Retinal pigment epithelial cell (primary cell): ENCODE results near the gene GALNT10.

Source experiments
- DNase-seq: peaks from one replicate; pipeline ENCODE4 v3.0.0-alpha.2; 2010; ENCODE audit warnings: low read depth
- H3K4me3 ChIP-seq: 2 replicates; pipeline ENCODE4 v1.5.1; 2011; ENCODE audit warnings: mild to moderate bottlenecking, low read length, control low read depth, moderate library complexity
- TF ChIP-seq, protein P1 (sequence below): conservative IDR thresholded peaks from 2 replicates; pipeline ENCODE4 v1.5.1; 2011; ENCODE audit warnings: low read depth, low read length, control low read depth, inconsistent platforms

The GALNT10 gene

DNA sequence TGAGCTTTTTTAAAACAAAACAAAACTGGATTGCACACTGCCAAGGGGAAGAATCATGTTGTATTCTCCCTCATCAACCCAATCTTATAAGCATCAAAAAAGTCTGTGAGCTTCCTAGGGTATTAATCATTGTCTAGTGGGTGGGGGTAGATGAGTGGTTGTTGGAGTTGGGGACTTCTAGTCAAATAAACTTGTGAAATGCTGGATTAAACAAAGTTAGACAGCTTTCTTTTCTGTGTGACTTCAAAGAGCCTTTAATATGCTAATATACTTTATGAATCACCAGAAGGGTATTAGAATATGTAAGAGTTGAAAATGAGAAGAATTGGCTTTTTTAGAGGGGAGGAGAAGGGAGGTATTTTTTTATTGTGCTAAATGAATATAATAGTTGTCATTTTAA, 87.7 kb downstream of the GALNT10 start:
- TF ChIP-seq, protein P1, sequence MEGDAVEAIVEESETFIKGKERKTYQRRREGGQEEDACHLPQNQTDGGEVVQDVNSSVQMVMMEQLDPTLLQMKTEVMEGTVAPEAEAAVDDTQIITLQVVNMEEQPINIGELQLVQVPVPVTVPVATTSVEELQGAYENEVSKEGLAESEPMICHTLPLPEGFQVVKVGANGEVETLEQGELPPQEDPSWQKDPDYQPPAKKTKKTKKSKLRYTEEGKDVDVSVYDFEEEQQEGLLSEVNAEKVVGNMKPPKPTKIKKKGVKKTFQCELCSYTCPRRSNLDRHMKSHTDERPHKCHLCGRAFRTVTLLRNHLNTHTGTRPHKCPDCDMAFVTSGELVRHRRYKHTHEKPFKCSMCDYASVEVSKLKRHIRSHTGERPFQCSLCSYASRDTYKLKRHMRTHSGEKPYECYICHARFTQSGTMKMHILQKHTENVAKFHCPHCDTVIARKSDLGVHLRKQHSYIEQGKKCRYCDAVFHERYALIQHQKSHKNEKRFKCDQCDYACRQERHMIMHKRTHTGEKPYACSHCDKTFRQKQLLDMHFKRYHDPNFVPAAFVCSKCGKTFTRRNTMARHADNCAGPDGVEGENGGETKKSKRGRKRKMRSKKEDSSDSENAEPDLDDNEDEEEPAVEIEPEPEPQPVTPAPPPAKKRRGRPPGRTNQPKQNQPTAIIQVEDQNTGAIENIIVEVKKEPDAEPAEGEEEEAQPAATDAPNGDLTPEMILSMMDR: no peak
- no peak overlapping the region for H3K4me3 ChIP-seq
- no peak for DNase-seq

DNA sequence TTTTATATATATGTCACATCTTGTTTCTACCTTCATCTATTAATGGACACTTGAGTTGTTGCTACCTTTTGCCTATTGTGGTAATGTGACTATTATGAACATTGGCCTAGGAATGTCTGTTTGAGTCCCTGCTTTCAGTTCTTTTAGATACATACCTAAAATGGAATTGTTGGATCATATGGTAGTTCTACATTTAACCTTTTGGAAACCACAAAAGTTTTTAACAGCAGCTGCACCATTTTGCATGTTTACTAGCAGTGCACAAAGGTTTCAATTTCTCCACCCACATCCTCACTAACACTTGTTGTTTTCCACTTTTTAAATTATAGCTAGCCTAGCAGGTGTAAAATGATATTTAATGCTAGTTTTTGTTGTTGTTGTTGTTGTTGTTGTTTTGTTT, 88.4 kb downstream of the GALNT10 start:
- no peak overlapping the region for H3K4me3 ChIP-seq

DNA sequence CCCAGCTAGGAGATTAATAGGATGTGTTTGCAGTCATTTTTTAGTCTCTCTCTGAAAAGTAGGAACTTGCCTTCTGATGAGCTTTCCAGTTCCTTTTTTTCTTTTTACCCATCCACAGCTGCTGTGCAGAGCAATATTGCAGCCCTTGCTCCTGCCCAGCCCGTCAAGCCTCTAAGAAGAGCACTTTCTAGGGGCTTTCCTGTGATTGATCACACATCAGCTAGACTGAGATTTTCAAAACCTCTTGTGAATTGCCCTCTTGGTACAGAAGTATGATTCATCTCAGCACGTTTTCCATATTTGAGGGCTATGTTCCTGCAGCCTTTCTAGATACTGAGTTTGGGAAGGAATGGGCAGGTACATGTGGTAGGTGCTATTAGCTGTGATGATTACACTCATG, 93.9 kb downstream of the GALNT10 start:
- no peak overlapping the region for H3K4me3 ChIP-seq
- DNase-seq: no peak
- TF ChIP-seq, protein P1: no peak

More for the DNA sequence above, 88.4 kb downstream of the GALNT10 start:
- no peak for DNase-seq
- TF ChIP-seq, protein P1: no peak

DNA sequence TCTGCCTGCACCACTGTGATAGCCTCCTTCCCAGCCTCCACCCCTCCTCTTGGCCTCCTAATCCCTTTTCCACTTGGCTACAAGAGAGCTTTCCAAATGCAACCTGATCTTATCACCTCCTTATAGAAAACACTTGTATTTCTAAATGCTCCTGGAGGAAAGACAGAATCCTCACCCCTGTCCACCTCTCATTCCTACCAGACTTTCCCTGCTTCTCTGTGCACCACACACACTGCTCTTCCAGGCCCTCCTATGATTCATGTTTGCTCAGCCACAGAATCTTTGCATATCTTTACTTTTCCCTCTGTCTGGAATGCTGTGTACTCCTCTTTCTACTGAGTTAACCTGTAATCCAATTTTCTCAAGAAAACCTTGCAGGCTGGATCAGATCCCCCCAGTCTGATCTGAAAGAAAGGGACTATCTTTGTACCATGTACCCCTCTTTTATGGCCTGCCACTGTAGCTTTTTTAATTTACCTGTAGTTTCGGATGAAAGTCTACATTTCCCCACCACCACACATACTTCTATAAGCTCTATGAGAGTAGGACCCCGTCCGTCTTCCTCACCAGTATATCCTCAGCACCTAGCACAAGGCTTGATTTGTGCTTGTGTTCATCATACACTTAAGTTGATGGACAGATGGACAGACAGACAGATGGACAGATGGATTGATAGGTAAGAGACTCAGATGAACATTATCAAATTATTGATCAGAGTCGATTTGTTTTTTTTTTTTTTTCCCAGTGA, 95.3 kb downstream of the GALNT10 start:
- no peak for DNase-seq
- no peak overlapping the region for H3K4me3 ChIP-seq
- TF ChIP-seq, protein P1: no peak

DNA sequence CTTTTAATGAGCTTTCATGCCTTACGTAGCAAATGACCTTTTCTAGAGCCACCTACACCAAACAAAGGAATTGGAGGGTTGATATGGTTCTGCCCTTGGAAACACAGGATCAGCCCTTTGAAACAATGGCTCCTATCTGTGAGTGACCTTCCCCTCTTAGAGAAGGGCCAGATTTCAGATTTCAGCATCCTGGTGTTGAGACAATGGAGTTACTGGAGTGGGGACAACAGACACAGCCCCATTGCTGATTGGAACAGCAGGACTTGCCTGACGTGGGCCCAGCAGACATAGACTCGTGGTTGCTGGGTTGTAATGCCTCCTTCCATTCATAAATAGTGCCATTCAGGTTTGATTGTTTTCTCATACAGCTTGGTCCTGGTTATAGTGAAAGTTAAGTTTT, 96.0 kb downstream of the GALNT10 start:
- no peak overlapping the region for H3K4me3 ChIP-seq
- DNase-seq: no peak
- TF ChIP-seq, protein P1: no peak

DNA sequence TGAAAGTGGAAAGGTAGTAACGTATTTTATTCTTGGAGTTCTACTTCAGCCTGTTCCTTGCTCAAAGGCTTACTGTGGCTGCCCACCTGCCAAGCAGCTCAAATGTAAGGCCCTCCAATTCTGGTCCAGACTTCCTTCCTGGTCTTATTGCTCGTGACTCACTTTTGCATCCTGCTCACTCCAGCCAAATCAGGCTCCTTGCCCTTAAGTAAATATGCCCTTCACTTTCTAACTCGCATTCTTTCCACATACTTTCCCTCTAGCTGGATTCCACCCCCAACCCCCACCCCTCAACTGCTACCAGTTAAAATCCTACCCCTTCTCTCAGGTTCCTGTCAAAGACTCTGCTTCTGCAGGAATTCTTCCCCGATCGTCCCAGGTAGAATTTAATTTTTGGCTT, 96.6 kb downstream of the GALNT10 start:
- TF ChIP-seq, protein P1: no peak
- peak overlapping the region; percentile 36 for H3K4me3 ChIP-seq
- DNase-seq: peak; percentile 86

DNA sequence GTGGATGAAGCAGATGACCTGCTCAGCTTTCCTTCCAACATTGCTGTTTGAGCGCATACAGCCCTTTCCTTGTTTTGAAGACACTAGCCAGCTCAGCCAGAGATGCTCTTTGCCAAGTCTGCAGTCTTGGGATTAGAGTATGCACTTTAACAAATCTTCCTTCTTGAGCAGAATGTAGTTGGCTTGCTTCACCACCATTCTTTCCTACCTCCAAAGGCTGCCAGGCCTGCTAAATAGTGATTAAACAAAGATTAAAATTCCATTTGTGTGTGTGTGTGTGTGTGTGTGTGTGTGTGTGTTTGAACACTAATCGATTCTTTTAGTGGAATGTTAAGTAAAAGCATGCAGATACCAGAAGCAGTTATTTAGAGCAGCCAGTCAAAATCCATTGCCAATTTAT, 97.6 kb downstream of the GALNT10 start:
- DNase-seq: peak; percentile 93
- H3K4me3 ChIP-seq: peak overlapping the region; percentile 36
- TF ChIP-seq, protein P1: no peak
